ENCODE measurements around the gene LMBR1L. TPM values are rescaled to one million over a fixed set of nuclear protein-coding genes. Genes with fewer than 3 reads are reported as not detected.

LMBR1L gene
- total RNA-seq, 1 experiment from 2014 or later: 27.8 TPM

- no TSS peak for BruUV-seq (replicated peaks)
- peaks cover 19% of the 10 kb centered on the region for H3K4me1 Mint-ChIP-seq (ENCODE audit: insufficient read depth, unreplicated experiment)
- H3K27ac Mint-ChIP-seq (ENCODE audit: low read depth, unreplicated experiment): no peak overlapping the region
- ChIA-PET POLR2A (interaction anchor here (0.9 kb wide), 1 partner anchor 26 kb away, joined by 3 read pairs; no protein-coding TSS in a partner anchor), CTCF (interaction anchor here (0.7 to 3.9 kb wide), 5 partner anchors 12 to 121 kb away, joined by 3 to 52 read pairs (median 3); no protein-coding TSS in a partner anchor)
- intact Hi-C loops (cut with micrococcal nuclease): no loop called here
- no peaks in the 10 kb centered on the region for H3K27me3 Mint-ChIP-seq (ENCODE audit: insufficient read depth, unreplicated experiment)
- H3K36me3 Mint-ChIP-seq (ENCODE audit: insufficient read depth, unreplicated experiment): no peaks in the 10 kb centered on the region
- H3K4me3 Mint-ChIP-seq (ENCODE audit: unreplicated experiment): no peak overlapping the region
- no peaks in the 10 kb centered on the region for H3K9me3 Mint-ChIP-seq (ENCODE audit: unreplicated experiment)
- no peak for TF ChIP-seq CTCF (IDR thresholded peaks at IDR 0.05; ENCODE audit: unreplicated experiment)
- DNase-seq (ENCODE audit: unreplicated experiment): no peak
Measured at GRCh38 chr12:49104822-49105221, 5.8 kb downstream of the LMBR1L start.

- no peaks in the 10 kb centered on the region for H3K9me3 Mint-ChIP-seq (ENCODE audit: unreplicated experiment)
- intact Hi-C loops (cut with micrococcal nuclease): no loop called here
- no peak for DNase-seq (ENCODE audit: unreplicated experiment)
- no peak for TF ChIP-seq CTCF (IDR thresholded peaks at IDR 0.05; ENCODE audit: unreplicated experiment)
- no peak overlapping the region for H3K4me3 Mint-ChIP-seq (ENCODE audit: unreplicated experiment)
- no peaks in the 10 kb centered on the region for H3K27me3 Mint-ChIP-seq (ENCODE audit: insufficient read depth, unreplicated experiment)
- ChIA-PET POLR2A (interaction anchor here (1.3 to 3.2 kb wide), 3 partner anchors 10 to 30 kb away, joined by 3 to 25 read pairs (median 9); partner anchors contain the start of genes LMBR1L and TUBA1B), CTCF (interaction anchor here (0.6 to 6.8 kb wide), 10 partner anchors 8 to 36 kb away, joined by 3 to 99 read pairs (median 9); no protein-coding TSS in a partner anchor)
- no TSS peak for BruUV-seq (replicated peaks)
- H3K27ac Mint-ChIP-seq (ENCODE audit: low read depth, unreplicated experiment): no peak overlapping the region
- peaks cover 28% of the 10 kb centered on the region for H3K36me3 Mint-ChIP-seq (ENCODE audit: insufficient read depth, unreplicated experiment)
- peaks cover 2% of the 10 kb centered on the region for H3K4me1 Mint-ChIP-seq (ENCODE audit: insufficient read depth, unreplicated experiment)
Measured at GRCh38 chr12:49100380-49100779, 10.3 kb downstream of the LMBR1L start.

GRCh38 chr12:49098703-49099102, 11.9 kb downstream of the LMBR1L start:
- intact Hi-C loops (cut with micrococcal nuclease): loop anchor here (2.0 kb wide), 1 partner anchor 34 kb away; no protein-coding TSS in a partner anchor
- POLR2A ChIA-PET: interaction anchor here (0.7 to 3.2 kb wide), 4 partner anchors 11 to 91 kb away, joined by 3 to 25 read pairs (median 4); partner anchors contain the start of gene LMBR1L
- Mint-ChIP-seq H3K4me3 (ENCODE audit: unreplicated experiment) (no peak overlapping the region), H3K9me3 (ENCODE audit: unreplicated experiment) (no peaks in the 10 kb centered on the region), H3K27me3 (ENCODE audit: insufficient read depth, unreplicated experiment) (no peaks in the 10 kb centered on the region), H3K36me3 (ENCODE audit: insufficient read depth, unreplicated experiment) (peaks cover 28% of the 10 kb centered on the region), H3K4me1 (ENCODE audit: insufficient read depth, unreplicated experiment) (peaks cover 5% of the 10 kb centered on the region), H3K27ac (ENCODE audit: low read depth, unreplicated experiment) (no peak overlapping the region)
- no peak for DNase-seq (ENCODE audit: unreplicated experiment)
- BruUV-seq (replicated peaks): no TSS peak
- CTCF ChIA-PET: interaction anchor here (0.6 to 6.8 kb wide), 19 partner anchors 10 to 283 kb away, joined by 3 to 99 read pairs (median 5); partner anchors contain the start of genes LMBR1L and TUBA1B
- no peak for TF ChIP-seq CTCF (IDR thresholded peaks at IDR 0.05; ENCODE audit: unreplicated experiment)

GRCh38 chr12:49098035-49098451, 12.6 kb downstream of the LMBR1L start:
- H3K27me3 Mint-ChIP-seq (ENCODE audit: insufficient read depth, unreplicated experiment): no peaks in the 10 kb centered on the region
- no peak overlapping the region for H3K27ac Mint-ChIP-seq (ENCODE audit: low read depth, unreplicated experiment)
- H3K4me1 Mint-ChIP-seq (ENCODE audit: insufficient read depth, unreplicated experiment): peaks cover 5% of the 10 kb centered on the region
- TF ChIP-seq CTCF (IDR thresholded peaks at IDR 0.05; ENCODE audit: unreplicated experiment): peak; percentile 51
- H3K36me3 Mint-ChIP-seq (ENCODE audit: insufficient read depth, unreplicated experiment): peaks cover 28% of the 10 kb centered on the region
- BruUV-seq (replicated peaks): no TSS peak
- intact Hi-C loops (cut with micrococcal nuclease): loop anchor here (2.0 kb wide), 1 partner anchor 33 kb away; no protein-coding TSS in a partner anchor
- ChIA-PET POLR2A (interaction anchor here (0.5 to 3.2 kb wide), 5 partner anchors 11 to 1388 kb away, joined by 3 to 25 read pairs (median 4); partner anchors contain the start of gene LMBR1L), CTCF (interaction anchor here (0.6 to 6.8 kb wide), 17 partner anchors 10 to 773 kb away, joined by 3 to 99 read pairs (median 5); partner anchors contain the start of genes LMBR1L and TUBA1B)
- no peaks in the 10 kb centered on the region for H3K9me3 Mint-ChIP-seq (ENCODE audit: unreplicated experiment)
- peak; percentile 61 for DNase-seq (ENCODE audit: unreplicated experiment)
- no peak overlapping the region for H3K4me3 Mint-ChIP-seq (ENCODE audit: unreplicated experiment)
